Activated naive CD4-positive, alpha-beta T cell treated with anti-CD3 and anti-CD28 coated beads, Interleukin-2, amount 50 U/mL, for 16 hours (primary cell): ENCODE measurements around the gene TNNI3.
A peak's percentile ranks its signal among the peaks of the same experiment; 100 is the strongest.

Experiments used
- DNase-seq: peaks from one replicate; pipeline ENCODE4 v3.0.0-alpha.2; 2020

The TNNI3 gene

GRCh38 chr19:55146078-55146704 is 11.3 kb downstream of the TNNI3 start:
- DNase-seq: no peak

- no peak for DNase-seq
Measured at GRCh38 chr19:55145232-55145631, 12.3 kb downstream of the TNNI3 start.

- no peak for DNase-seq
Measured at GRCh38 chr19:55141696-55142095, 15.8 kb downstream of the TNNI3 start.

- DNase-seq: no peak
Measured at GRCh38 chr19:55137915-55138314, 19.6 kb downstream of the TNNI3 start.

GRCh38 chr19:55136399-55137102 is 21.0 kb downstream of the TNNI3 start:
- no peak for DNase-seq

- no peak for DNase-seq
Measured at GRCh38 chr19:55134736-55135135, 22.8 kb downstream of the TNNI3 start.

GRCh38 chr19:55133639-55134444 is 23.7 kb downstream of the TNNI3 start:
- no peak for DNase-seq

GRCh38 chr19:55132453-55133129 is 24.9 kb downstream of the TNNI3 start:
- DNase-seq: no peak

GRCh38 chr19:55131421-55131820 is 26.1 kb downstream of the TNNI3 start:
- no peak for DNase-seq

GRCh38 chr19:55119053-55119452 is 38.5 kb downstream of the TNNI3 start:
- no peak for DNase-seq

GRCh38 chr19:55118401-55118991 is 39.0 kb downstream of the TNNI3 start:
- no peak for DNase-seq

- DNase-seq: peak; percentile 98
Measured at GRCh38 chr19:55117663-55118391, 39.7 kb downstream of the TNNI3 start.

- DNase-seq: no peak
Measured at GRCh38 chr19:55116859-55117662, 40.5 kb downstream of the TNNI3 start, which contains the start of gene PPP1R12C. Gene PPP1R12C, minus strand, starts transcription at chr19:55117637. Its CDS starts 94 bp downstream, at chr19:55117543.

- DNase-seq: peak; percentile 40
Measured at GRCh38 chr19:55116232-55116858, 41.2 kb downstream of the TNNI3 start.

- DNase-seq: no peak
Measured at GRCh38 chr19:55115446-55116065, 42.0 kb downstream of the TNNI3 start.

GRCh38 chr19:55114566-55115145 is 42.9 kb downstream of the TNNI3 start:
- no peak for DNase-seq

- DNase-seq: no peak
Measured at GRCh38 chr19:55113570-55114039, 43.9 kb downstream of the TNNI3 start.

- DNase-seq: no peak
Measured at GRCh38 chr19:55112777-55113569, 44.6 kb downstream of the TNNI3 start.
